ENCODE data around the gene ETV7. TPM values are rescaled to one million over a fixed set of nuclear protein-coding genes. Genes with fewer than 3 reads are reported as not detected.

ETV7 gene
- total RNA-seq, result 1 to 10 TPM; 2.6 to 5.4 TPM

DNA sequence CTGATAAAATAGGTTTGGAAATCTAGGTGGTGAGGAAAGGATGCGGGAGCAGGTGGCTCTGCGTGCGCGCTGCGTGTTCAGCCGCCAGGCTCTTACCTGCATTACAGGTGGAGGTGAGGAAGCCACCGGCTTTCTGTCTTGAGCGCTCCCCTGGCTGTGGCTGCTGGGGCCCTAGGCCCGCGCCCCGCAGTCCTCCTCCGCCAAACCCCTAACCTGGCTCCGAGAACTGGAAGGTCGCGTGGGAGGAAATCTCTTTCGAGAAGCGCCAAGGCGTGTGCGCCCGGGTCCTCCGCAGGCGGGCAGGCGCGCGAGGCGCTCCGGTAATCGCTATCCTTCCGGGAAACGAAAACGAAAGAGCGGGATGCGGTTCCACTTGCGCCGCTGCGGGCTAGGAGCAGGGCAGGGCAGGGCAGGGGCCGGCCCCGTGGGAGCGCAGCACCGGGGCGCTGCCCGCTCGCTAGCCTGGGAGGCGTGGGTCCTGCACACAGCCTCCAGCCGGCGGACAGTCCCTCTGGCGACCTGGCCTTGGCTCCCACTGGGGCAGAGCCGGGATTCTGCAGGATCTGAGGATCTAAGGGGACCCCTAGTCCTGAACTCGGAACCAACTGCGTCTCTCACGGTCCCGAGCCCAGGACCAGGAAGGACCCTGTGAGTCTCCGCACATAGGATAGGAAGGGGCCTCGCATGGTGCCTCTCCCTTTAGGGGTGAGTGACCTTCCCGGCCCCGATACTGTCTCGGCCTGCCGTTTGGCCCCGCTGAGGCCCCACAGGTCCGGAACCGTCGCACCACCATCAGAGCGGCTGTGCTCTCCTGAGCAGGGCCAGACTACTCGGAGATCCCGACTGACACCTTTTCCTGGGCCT is at the start of gene ETV7:
Gene ETV7, minus strand, starts transcription at position 230 of the 864 bp plus-strand sequence. Its CDS starts 128 bp downstream, at position 102.
- Histone ChIP-seq H3K4me3 (peak within 1 kb of the TSS; percentile 85), H3K27me3 (replicated peaks; ENCODE audit: insufficient read depth) (no peaks in the 10 kb centered on the region), H3K36me3 (no peaks in the 10 kb centered on the region), H3K4me1 (ENCODE audit: control insufficient read depth in 1 of 2, low read depth in 2 of 2) (peaks cover under 1 to 18% of the 10 kb centered on the region in 2 donors), H3K9me3 (no peaks in the 10 kb centered on the region), H3K27ac (peak within 1 kb of the TSS; percentile 59 to 66)
- ATAC-seq (ENCODE audit: insufficient number of reproducible peaks, low FRiP score, low read depth) (no peak), DNase-seq (ENCODE audit: low spot score) (no peak)
- no peak for TF ChIP-seq CTCF (IDR thresholded peaks at IDR 0.05)

DNA sequence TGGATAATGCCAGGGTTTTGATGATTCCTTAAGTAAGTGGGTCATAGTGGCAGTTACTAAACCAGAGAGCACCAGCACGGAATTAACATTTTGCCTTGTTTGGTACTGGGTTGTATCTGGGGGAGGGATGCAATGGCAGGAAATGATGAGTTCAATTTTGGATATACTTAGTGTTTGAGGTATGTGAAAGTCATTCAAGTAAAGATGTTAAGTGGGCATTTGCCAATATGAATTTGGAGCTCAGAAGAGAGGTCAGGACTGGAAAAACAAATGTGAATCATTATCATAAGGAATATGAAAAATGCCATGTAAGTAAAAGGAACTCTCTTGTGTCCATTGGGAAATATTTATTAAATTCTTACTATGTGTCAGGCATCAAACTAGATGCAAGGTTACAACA is 49.0 kb upstream of the ETV7 start:
- DNase-seq (ENCODE audit: low spot score) (no peak), ATAC-seq (ENCODE audit: insufficient number of reproducible peaks, low FRiP score, low read depth) (no peak)
- TF ChIP-seq CTCF (IDR thresholded peaks at IDR 0.05), result no peak
- no peak overlapping the region for H3K27ac ChIP-seq
- peaks cover 4 to 8% of the 10 kb centered on the region in 2 donors for H3K4me1 ChIP-seq (ENCODE audit: control insufficient read depth in 1 of 2, low read depth in 2 of 2)
- H3K4me3 ChIP-seq, result no peak overlapping the region
- H3K9me3 ChIP-seq, result no peaks in the 10 kb centered on the region
- H3K27me3 ChIP-seq (replicated peaks; ENCODE audit: insufficient read depth), result no peaks in the 10 kb centered on the region
- no peaks in the 10 kb centered on the region for H3K36me3 ChIP-seq

DNA sequence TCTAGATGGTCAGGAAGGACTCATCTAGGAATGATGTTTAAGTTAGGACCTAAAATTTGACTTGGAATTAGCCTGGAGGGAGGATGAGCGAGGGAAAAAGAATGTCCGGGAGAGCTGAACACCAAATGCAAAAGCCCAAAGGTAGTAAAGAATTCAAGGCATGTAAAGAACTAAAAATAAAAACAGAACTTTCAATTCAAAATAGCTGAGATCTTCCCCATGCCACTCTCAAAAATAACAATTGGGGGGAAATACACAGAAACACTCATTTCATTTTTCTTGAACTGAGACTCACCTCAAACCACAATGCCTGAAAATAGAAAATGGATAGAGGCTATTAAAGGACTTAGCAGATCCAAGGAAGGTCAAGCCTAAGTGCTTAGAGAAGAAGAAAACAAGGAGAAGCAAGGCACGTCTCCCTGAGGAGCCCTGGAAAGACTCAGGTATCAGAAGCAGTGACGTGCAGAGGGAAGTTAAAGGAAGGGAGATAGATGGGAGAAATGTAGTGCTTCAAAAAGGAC is 44.7 kb upstream of the ETV7 start:
- Histone ChIP-seq H3K4me1 (ENCODE audit: control insufficient read depth in 1 of 2, low read depth in 2 of 2) (no peaks in the 10 kb centered on the region), H3K27ac (no peak overlapping the region), H3K27me3 (replicated peaks; ENCODE audit: insufficient read depth) (no peaks in the 10 kb centered on the region), H3K4me3 (no peak overlapping the region), H3K9me3 (no peaks in the 10 kb centered on the region), H3K36me3 (no peaks in the 10 kb centered on the region)
- no peak for TF ChIP-seq CTCF (IDR thresholded peaks at IDR 0.05)
- ATAC-seq (ENCODE audit: insufficient number of reproducible peaks, low FRiP score, low read depth) (no peak), DNase-seq (ENCODE audit: low spot score) (no peak)

DNA sequence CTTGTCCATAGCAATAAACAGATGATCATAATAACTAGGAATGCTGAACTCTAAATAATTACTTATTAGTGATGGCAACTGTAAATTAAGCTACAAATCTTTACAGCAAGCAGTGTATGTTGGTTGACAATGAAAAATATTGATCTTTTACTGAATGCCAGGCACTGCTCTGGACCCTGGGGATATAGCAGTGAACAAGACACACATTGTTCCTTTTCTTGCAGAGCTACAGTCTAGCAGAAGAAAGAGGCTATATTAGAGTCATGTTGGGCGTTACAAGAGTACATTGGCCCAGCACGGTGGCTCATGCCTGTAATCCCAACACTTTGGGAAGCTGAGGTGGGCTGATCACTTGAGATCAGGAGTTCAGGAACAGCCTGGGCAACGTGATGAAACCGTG is 43.7 kb upstream of the ETV7 start:
- Histone ChIP-seq H3K4me3 (no peak overlapping the region), H3K27ac (no peak overlapping the region), H3K36me3 (no peaks in the 10 kb centered on the region), H3K9me3 (no peaks in the 10 kb centered on the region), H3K27me3 (replicated peaks; ENCODE audit: insufficient read depth) (no peaks in the 10 kb centered on the region), H3K4me1 (ENCODE audit: control insufficient read depth in 1 of 2, low read depth in 2 of 2) (no peaks in the 10 kb centered on the region)
- no peak for TF ChIP-seq CTCF (IDR thresholded peaks at IDR 0.05)
- ATAC-seq (ENCODE audit: insufficient number of reproducible peaks, low FRiP score, low read depth), result no peak
- no peak for DNase-seq (ENCODE audit: low spot score)

GRCh38 chr6:36430351-36430750 is 42.9 kb upstream of the ETV7 start:
- Histone ChIP-seq H3K4me1 (ENCODE audit: control insufficient read depth in 1 of 2, low read depth in 2 of 2) (no peaks in the 10 kb centered on the region), H3K36me3 (no peaks in the 10 kb centered on the region), H3K9me3 (no peaks in the 10 kb centered on the region), H3K4me3 (no peak overlapping the region), H3K27ac (no peak overlapping the region), H3K27me3 (replicated peaks; ENCODE audit: insufficient read depth) (no peaks in the 10 kb centered on the region)
- ATAC-seq (ENCODE audit: insufficient number of reproducible peaks, low FRiP score, low read depth) (no peak), DNase-seq (ENCODE audit: low spot score) (no peak)
- no peak for TF ChIP-seq CTCF (IDR thresholded peaks at IDR 0.05)
